Measurements from ENCODE around the gene ERVH48-1.
A peak's percentile ranks its signal among the peaks of the same experiment; 100 is the strongest.
"Not testable (repeated sequence)": the region's sequence is repeated elsewhere in the genome, so short reads cannot be mapped to it uniquely, and the experiment has no call there.

The ERVH48-1 gene

DNA sequence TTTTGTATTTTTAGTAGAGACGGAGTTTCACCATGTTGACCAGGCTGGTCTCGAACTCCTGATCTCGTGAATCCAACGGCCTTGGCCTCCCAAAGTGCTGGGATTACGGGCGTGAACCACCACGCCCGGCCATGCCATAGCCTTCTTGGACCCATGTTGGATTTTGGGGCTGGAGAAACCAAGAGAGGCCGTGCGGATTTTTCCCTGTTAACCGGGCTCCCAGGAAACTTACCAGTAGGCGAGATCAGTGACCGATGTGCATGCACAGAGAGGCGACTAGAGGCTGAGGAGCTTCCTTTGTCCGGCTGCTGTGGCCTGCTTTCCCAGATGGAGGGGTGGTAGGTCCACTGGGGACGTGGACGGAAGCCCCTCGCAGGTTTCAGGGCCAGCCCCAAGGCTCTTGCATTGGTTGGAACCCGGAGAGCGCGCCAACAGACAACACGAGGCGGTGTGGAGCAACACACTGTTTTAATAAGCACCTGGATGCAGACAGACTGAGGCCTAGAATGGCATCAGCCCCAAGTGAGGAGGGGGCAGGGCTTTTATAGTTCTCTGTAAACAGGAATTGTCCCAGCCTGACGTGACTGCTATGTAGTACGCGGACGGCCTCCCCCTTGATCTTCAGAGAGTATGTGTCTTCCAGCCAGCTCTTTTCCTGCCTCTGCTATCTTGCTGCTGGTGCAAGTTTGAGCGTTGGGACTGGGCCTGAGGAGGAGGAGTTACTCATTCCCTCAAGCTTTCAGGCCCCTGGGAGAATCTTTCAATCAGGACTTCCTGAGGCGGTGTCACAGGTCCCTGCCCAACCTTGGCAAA is at the start of gene ERVH48-1:
Gene ERVH48-1 (minus strand): TSS at position 517 of the 813 bp plus-strand sequence. CDS start 6,624 bp downstream, outside the sequence.
- peak in 1 of 10 donors; percentile 38 for DNase-seq
- intact Hi-C loops (cut with DNase I) = loop anchor here (10.0 kb wide), 1 partner anchor 49 kb away; the partner anchor contains the start of gene PKNOX1

DNA sequence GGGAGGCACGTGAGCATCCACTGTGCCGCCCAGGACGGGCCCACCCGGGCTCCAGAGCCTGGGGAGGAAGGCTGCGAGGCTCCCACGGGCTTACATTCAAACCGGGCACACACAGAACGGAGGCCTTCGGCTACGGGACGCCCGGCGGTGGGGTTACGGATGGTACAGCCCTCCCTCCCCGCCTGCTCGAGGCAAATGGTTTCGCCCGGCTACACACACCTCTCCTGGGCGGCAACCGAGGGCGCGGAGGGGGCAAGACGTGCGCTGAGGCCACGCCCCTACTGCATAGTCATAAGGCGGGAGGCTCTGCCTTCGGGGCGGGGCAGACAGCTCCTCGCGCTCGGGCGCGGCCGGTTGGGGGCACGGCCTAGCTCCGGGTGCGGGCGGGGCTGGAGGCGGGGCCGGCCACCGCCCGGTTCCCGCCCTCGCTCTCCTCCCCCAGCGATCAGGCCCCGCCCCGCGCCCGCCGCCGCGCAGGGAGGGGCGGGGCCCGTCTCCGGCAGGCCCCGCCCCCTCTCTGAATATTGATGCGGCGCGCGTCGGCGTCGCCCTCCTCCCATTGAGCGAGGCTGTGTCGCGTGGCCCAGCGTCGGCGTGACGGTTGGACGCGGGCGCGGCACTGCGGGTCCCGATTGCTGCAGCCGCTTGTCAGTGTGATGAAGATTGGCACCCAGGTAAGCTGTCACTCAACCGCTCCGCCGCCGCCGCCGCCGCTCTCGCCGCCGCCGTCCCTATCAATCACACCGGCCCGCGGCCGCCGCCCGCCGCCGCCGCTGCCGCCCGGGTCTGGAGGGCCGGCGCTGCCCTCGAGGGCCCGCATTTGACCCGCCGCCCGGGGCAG is 48.8 kb upstream of the ERVH48-1 start, which contains the start of gene PKNOX1:
Gene PKNOX1 (plus strand): TSS at position 572 of the 841 bp plus-strand sequence. CDS start 29,820 bp downstream, outside the sequence.
- peak; percentile 94 to 100 (median 98) for DNase-seq
- intact Hi-C loops (cut with DNase I) = loop anchor here (5.0 to 10.0 kb wide), 2 partner anchors 49 to 77 kb away; partner anchors contain the start of gene ERVH48-1

DNA sequence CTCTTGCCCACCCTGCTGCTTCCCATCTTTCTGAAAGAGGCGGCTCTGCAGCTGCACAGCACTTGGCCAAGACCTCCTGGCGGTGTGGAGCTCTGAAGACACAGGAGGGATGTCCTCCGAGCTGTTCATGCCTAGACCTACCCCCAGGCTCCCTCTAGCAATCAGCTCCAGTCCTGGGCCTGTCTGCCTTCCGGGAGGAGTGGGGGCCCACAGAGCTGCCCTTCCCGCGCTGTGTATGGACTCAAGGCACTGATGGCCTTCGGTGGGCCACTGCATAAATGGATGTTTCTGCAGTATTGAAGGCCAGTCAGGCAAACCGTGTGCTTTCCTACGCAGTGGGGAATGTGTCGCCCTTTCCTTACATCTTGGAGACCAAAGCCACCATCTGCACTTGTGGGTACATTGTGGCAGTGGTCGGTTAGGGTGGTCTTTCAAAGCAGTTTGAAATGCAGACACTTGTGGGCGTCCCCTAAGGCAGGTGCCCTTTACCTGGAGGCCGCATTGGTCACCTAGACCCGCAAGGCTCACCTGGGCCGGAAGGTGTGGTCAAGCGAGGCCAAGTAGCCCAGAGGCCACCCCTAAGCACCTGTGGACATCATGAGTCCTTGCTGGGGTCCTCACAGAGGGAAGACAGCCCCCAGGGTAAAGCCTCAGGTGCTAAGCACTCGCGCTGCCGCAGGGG is 48.0 kb upstream of the ERVH48-1 start:
- intact Hi-C loops (cut with DNase I) = loop anchor here (5.0 to 10.0 kb wide), 2 partner anchors 49 to 76 kb away; partner anchors contain the start of gene ERVH48-1
- DNase-seq = peak in 1 of 10 donors; percentile 75

DNA sequence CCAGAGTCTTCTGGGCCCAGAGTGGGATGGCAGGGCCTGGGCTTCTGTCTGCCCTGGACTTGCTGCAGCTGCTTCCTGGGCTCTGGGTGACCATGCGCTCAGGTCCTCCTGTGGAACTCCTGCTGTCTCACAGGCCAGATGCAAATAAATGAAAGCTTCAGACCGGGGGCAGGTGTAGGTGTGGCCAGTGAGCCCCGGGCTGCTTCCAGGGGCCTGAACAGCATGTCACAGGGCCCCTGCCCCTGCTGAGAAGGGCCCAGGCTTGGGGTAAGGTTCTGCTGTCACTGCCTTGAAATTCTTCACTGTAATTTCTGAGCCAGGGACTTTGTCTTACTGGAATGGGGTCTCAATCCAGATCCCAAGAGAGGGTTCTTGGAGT is 46.5 kb upstream of the ERVH48-1 start:
- DNase-seq = peak in 1 of 10 donors; percentile 67
- intact Hi-C loops (cut with DNase I) = loop anchor here (5.0 to 10.0 kb wide), 2 partner anchors 47 to 75 kb away; partner anchors contain the start of gene ERVH48-1

DNA sequence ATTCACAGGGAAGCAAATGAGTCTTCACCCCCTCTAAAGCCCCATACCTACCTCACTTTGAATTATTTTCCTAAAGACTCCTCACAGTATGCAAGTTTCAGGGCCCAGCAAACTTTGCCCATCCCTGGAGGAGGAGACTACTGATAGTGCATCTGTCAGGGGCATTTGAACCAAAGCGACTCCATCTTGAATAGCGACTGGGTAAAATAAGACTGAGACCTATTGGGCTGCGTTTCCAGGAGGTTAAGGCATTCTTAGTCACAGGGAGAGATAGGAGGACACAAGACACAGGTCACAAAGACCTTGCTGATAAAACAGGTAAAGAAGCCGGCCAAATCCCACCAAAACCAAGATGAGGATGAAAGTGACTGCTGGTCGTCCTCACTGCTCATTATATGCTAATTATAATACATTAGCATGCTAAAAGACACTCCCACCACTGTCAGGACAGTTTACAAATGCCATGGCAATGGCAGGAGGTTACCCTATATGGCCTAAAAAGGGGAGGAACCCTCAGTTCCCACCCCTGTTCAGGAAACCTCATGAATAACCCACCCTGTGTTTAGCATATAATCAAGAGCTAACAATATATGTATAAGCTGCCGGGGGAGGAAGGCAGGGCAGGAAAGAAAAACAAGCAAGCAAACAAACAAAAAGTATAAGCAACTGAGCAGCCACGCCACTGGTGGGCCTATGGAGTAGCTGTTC is 45.7 kb upstream of the ERVH48-1 start:
- peak in 1 of 10 donors; percentile 18 for DNase-seq
- intact Hi-C loops (cut with DNase I) = loop anchor here (5.0 to 10.0 kb wide), 2 partner anchors 46 to 74 kb away; partner anchors contain the start of gene ERVH48-1

DNA sequence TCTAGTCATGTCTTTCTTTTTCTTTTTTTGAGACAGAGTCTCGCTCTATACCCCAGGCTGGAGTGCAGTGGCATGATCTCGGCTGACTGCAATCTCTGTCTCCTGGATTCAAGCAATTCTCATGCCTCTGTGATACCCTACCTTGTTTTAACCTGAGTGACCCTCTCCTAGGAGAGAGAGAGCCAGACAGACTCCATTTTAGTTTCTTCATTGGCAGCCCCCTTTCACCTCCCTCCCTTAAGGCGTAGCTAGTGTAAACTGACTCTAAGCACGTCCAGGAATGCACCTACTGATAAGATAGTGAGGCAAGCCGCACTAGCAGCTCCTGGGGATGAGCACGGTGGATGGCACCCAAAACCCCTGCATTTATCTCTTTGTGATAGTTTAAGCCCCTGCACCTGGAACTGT is 43.8 kb upstream of the ERVH48-1 start:
- intact Hi-C loops (cut with DNase I) = no loop called here
- no peak for DNase-seq

DNA sequence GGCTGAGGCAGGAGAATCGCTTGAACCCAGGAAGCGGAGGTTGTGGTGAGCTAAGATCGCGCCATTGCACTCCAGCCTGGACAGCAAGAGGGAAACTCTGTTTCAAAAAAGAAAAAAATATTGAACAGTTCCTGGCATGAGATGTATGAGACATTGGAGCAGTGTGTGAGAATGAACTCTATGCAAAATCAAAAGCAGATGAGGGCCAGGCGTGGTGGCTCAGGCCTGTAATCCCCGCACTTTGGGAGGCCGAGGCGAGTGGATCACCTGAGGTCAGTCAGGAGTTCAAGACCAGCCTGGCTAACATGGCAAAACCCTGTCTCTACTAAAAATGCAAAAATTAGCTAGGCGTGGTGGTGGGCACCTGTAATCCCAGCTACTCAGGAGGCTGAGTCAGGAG is 42.2 kb upstream of the ERVH48-1 start:
- DNase-seq = peak in 1 of 10 donors; percentile 67
- intact Hi-C loops (cut with DNase I) = not testable (repeated sequence)

DNA sequence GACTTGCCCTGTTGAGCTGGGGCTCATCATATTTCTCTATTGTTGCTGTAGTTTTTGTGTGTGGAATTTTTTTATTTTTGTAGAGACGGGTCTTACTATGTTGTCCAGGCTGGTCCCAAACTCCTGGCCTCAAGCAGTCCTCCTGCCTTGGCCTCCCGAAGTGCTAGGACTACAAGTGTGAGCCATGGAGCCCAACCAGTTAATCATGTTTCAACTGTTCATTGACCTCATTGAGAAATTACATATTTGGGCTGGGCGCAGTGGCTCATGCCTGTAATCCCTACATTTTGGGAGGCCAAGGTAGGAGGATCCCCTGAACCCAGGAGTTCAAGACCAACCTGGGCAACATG is 39.8 kb upstream of the ERVH48-1 start:
- intact Hi-C loops (cut with DNase I) = no loop called here
- DNase-seq = no peak

DNA sequence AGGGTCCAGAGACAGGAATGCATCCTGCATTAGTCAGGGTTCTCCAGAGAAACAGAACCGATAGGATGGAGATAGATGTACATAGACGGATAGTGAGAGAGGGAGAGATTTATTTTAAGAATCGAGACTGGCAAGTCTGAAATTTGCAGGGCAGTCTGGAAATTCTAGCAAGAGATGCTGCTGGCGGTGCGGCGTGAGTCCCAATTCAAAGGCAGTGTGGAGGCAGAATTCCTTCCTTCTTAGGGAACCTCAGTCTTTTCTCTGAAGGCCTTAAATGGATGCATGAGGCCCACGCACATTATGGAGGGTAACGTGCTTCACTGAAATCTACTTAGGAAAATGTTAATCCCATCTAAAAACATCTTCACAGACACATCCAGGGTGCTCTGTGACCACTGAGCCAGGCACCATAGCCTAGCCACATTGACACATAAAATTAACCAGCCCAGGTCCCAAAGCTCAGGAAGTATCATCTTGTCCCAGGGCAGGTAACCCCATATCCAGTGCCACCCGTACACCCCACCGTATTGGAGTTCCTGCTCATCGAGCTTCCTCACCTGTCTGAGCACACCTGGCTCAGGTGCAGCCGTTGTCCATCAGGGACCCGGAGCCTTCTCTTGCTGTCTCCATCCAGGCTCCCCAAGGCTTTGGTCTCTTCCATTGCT is 39.2 kb upstream of the ERVH48-1 start:
- intact Hi-C loops (cut with DNase I) = no loop called here
- DNase-seq = peak in 4 of 10 donors; percentile 19 to 89 (median 49)

DNA sequence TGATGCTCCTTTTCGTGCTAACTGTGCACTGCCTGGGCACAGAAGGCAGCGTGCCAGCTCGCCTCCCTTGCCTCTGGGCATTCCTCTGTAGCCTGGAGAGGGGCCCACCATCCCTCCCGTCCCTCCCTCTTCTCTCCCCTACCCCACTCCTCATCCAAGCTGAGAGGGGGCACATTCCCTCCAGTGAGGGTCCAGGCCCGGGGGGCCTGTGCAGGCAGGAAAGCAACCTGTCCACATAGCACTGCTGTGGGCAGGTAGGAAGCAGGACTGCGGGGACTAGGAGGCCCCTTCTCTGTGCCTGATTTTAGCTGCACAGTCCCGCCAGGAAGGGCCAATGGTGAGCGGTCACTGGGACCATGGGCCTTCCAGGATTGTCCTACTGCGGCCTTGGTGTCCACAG is 38.7 kb upstream of the ERVH48-1 start:
- intact Hi-C loops (cut with DNase I) = no loop called here
- peak in 1 of 10 donors; percentile 46 for DNase-seq

DNA sequence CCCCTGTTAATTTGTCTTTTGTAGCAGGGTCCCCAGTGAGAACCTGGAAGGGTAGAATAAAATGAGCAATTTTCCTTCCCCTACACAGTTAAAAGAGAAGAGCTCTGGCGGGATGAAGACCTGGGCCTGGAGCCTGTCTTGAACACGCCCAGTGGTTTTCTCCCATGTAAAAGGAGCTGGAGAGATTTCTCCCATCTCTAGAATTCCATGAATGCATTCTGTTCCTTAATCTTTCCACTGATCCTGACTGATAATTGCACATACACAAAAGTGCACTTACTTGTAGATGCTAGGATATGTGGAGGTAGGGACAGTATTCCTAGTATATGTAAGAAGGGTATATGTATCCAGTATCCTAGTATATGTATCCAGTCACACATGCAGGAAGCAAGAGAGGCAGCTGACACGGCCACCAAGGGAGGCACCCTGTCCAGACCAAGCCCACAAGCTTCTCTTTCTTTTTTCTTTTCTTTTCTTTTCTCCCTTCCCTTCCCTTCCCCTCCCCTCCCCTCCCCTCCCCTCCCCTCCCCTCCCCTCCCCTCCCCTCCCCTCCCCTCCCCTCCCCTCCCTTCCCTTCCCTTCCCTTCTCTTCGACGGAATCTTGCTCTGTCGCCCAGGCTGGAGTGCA is 37.1 kb upstream of the ERVH48-1 start:
- DNase-seq = peak in 2 of 10 donors; percentile 6 to 9
- intact Hi-C loops (cut with DNase I) = no loop called here

DNA sequence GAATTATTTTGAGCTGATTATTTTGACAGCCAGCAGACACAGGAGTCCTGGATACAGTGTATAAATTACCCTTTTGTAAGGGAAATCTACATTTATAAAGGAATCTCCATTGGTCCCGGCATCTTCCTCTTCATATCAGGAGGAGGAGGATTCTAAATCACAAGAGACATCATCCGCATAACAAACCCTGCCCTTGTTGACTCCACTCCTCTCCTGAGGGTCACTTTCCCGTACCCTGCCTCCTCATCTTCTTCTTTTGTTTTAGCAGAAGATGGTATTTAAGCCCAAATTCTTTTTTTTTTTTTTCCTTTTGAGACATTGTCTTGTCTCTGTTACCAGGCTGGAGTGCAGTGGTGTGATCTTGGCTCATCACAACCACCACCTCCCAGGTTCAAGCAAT is 34.3 kb upstream of the ERVH48-1 start:
- intact Hi-C loops (cut with DNase I) = no loop called here
- DNase-seq = no peak

DNA sequence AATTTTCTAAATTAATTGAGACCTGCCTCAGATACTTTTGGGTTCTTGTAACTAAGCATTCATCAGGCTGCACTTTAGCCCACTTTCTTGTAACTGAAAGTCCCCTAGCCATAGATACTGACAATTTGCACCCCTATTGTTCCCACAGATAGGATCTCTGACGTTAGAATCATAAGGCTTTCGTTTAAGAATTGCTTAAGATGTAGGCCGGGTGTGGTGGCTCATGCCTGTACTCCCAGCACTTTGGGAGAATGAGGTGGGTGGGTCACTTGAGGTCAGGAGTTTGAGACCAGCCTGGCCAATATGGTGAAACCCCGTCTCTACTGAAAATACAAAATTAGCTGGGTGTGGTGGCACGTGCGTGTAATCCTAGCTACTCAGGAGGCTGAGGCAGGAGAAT is 32.7 kb upstream of the ERVH48-1 start:
- DNase-seq; intact Hi-C loops (cut with DNase I): not testable (repeated sequence)

DNA sequence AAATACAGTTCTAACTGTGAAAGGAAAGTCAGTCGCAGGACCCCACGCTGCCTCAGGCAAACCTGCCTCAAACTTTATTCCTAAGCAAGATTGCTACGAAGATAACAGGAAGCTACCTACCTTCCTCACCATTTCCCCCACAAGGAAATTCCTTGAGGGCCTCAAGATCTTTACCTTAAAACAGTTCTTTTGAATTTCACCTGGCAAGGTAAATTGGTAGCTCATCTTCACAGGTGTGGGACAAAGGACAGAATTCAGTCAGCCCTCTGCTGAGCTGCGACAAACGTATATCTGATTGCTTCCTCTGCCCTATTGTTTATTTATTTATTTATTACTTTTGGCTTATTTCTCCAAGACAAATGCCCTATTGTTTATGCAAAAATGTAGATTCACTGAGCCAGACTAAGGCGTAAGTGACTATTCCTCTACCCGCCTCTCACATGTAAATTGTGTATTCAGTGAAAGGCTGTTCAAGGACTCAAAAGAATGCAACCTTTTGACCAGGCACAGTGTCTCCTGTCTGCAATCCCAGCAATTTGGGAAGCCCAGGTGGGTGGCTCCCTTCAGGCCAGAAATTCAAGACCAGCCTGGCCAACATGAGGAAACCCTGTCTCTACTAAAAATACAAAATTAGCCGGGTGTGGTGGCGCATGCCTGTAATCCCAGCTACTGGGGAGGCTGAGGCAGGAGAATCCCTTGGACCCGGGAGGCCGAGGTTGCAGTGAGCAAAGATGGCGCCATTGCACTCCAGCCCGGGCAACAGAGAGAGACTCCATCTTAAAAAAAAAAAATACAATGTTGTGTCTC is 31.6 kb upstream of the ERVH48-1 start:
- intact Hi-C loops (cut with DNase I) = no loop called here
- no peak for DNase-seq

DNA sequence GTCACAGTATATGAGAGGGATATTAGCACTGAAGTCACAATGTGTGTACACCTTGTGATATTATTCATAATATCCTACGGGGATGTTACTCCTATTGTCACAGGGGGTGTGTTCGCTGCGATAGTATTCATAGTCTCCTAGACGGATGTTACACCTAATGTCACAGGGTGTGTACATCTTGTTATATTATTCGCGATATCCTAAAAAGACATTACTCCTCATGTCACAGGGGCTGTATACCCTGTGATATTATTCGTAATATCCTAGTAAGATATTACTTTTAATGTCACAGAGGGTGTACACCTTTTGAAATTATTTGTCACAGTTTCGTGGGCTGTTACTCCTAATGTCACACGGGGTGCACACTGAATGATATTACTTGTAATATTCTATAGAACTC is 25.8 kb upstream of the ERVH48-1 start:
- DNase-seq; intact Hi-C loops (cut with DNase I): not testable (repeated sequence)

DNA sequence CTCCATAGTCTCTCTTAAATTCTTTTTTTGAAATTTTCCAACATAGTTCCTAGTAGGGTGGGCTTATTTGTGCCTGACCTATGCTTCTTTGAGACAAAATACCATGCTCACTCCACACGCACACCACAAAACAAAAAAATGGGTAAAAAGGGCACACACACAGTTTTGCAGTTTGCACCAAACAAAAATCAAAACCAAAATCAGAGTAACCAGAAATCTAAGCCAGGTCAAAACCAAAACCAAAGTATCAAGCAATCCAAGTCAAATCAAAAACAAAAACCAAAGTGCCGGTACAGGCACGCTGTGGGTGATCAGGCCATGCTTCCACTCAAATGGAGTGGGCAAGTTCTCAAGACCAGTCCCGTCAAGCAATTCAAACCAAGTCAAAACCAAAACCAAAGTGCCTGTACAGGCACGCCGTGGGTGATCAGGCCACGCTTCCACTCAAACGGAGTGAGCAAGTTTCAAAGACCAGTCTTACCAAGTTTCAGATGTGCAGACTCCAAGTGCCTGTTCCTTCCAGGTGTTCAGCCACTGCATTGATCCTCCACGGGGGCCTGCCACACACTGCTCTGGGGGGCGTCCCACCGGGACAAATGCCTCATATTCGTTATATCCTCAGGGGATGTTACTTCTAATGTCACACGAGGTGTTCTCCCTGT is 23.8 kb upstream of the ERVH48-1 start:
- DNase-seq = peak in 1 of 10 donors; percentile 10
- intact Hi-C loops (cut with DNase I) = not testable (repeated sequence)

DNA sequence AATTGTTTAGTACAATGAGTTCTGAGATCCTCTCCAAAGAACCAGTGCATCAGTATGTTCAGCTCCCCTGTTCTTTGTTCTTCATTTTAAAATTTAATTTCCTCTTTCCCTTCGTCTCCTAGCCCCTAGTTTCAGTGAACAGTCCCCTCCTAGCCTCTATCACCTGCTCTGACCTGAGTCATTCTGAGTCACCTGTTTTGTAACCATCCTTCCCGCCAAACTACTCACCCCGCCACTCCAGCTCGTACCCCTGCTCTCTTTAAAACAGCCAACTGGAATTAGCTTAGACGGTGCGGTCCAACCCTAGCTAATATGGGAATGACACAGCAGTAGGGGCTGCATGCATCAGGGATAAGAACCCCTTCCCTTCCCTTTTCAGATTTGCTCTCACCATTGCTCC is 16.8 kb upstream of the ERVH48-1 start:
- no peak for DNase-seq
- intact Hi-C loops (cut with DNase I) = no loop called here
